ENCODE results near the gene ABCC9. TPM values are rescaled to one million over a fixed set of nuclear protein-coding genes. Genes with fewer than 3 reads are reported as not detected.

Gene ABCC9
- polyA plus RNA-seq, 1 experiment, result 2.7 TPM

DNA sequence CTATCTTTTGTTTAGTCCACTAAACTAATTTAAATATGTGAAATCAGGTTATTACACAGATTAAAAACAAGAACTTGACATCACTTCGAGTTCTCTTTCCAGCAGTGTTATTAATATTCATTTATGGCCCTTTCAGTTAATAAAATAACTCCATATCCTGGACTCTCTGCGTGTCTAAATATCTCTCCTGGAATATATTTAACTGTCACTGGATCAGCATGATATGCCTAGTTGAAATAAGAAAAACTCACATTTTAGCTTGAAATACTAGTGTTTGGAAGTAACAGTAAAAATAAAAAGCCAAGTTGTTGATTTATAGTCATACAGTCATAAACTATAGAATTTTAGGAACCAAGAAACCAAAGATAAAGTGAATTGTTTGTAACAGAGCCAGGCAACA is 45.6 kb downstream of the ABCC9 start:
- no peaks in the 10 kb centered on the region for H3K9me3 ChIP-seq (ENCODE audit: control insufficient read depth, insufficient read depth, low read length)
- H3K27me3 ChIP-seq (ENCODE audit: control insufficient read depth, insufficient read depth, low read length), result no peaks in the 10 kb centered on the region
- TF ChIP-seq, protein P1, sequence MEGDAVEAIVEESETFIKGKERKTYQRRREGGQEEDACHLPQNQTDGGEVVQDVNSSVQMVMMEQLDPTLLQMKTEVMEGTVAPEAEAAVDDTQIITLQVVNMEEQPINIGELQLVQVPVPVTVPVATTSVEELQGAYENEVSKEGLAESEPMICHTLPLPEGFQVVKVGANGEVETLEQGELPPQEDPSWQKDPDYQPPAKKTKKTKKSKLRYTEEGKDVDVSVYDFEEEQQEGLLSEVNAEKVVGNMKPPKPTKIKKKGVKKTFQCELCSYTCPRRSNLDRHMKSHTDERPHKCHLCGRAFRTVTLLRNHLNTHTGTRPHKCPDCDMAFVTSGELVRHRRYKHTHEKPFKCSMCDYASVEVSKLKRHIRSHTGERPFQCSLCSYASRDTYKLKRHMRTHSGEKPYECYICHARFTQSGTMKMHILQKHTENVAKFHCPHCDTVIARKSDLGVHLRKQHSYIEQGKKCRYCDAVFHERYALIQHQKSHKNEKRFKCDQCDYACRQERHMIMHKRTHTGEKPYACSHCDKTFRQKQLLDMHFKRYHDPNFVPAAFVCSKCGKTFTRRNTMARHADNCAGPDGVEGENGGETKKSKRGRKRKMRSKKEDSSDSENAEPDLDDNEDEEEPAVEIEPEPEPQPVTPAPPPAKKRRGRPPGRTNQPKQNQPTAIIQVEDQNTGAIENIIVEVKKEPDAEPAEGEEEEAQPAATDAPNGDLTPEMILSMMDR (IDR thresholded peaks at IDR 0.05; ENCODE audit: low read depth, low read length), result no peak
- no peak overlapping the region for H3K27ac ChIP-seq (ENCODE audit: low read depth, low read length)
- no peak overlapping the region for H3K4me3 ChIP-seq (ENCODE audit: low read depth, low read length)
- POLR2A ChIA-PET, result no interaction called here
- CTCF ChIA-PET, result no interaction called here
- DNase-seq (ENCODE audit: low read depth, low spot score), result no peak

DNA sequence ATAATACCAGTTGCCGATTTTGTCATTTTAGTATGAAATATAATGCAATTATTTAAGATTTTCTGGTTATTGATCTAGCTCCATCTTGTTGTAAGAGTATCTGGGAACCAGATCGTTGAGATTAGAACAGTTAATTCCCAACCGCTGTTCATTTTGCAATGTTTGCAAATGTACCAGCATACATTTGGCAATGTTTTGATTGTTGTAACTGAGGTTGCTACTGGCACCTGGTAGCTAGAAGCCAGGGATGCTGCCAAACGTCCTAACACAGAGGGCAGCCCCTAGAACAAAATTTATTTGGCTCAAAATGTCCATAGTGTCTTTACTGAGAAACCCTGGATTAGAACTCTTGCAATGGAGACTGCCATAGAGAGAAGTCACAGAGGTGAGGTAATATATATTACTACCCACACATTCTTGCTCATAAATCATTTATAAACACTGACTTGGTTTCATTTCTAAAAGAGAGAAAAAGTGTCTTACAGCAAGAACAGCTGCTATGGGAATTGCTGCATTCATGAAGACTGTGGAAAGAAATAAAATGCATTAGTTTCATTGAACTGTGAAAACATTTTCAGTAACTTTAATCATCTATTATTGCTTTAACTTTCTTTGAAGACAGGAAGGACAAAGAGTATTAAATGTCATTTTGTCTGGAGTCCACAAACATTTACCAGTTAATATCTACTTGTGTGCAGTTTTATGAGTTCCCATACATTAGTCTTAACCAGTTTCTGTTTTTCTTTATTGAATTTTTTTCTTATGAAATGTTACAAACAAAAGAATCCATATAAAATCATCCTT is 46.2 kb downstream of the ABCC9 start:
- TF ChIP-seq, protein P1 (IDR thresholded peaks at IDR 0.05; ENCODE audit: low read depth, low read length), result no peak
- ChIA-PET POLR2A (no interaction called here), CTCF (no interaction called here)
- DNase-seq (ENCODE audit: low read depth, low spot score), result no peak
- Histone ChIP-seq H3K27ac (ENCODE audit: low read depth, low read length) (no peak overlapping the region), H3K27me3 (ENCODE audit: control insufficient read depth, insufficient read depth, low read length) (no peaks in the 10 kb centered on the region), H3K4me3 (ENCODE audit: low read depth, low read length) (no peak overlapping the region), H3K9me3 (ENCODE audit: control insufficient read depth, insufficient read depth, low read length) (no peaks in the 10 kb centered on the region)

DNA sequence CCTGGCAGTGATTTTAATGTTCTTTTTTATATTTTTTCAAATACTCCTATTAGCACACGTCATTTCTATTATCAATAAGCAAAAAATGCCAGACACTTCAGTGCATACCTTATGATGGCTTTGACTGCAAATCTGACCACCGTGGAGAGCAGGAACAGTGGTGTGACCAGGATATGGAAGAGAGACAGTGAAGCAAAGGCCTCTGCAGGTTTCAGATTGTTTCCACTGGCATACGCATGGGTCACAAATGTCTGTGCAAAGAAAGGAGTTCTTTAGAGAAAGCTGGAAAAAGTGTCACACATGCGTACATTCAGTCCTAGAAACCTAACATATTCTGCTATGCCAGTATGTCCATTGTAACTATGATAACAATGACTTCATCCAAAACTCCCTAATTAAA is 47.3 kb downstream of the ABCC9 start:
- Histone ChIP-seq H3K27ac (ENCODE audit: low read depth, low read length) (no peak overlapping the region), H3K4me3 (ENCODE audit: low read depth, low read length) (no peak overlapping the region), H3K9me3 (ENCODE audit: control insufficient read depth, insufficient read depth, low read length) (no peaks in the 10 kb centered on the region), H3K27me3 (ENCODE audit: control insufficient read depth, insufficient read depth, low read length) (no peaks in the 10 kb centered on the region)
- TF ChIP-seq, protein P1 (IDR thresholded peaks at IDR 0.05; ENCODE audit: low read depth, low read length), result no peak
- ChIA-PET CTCF (no interaction called here), POLR2A (no interaction called here)
- DNase-seq (ENCODE audit: low read depth, low spot score), result no peak

DNA sequence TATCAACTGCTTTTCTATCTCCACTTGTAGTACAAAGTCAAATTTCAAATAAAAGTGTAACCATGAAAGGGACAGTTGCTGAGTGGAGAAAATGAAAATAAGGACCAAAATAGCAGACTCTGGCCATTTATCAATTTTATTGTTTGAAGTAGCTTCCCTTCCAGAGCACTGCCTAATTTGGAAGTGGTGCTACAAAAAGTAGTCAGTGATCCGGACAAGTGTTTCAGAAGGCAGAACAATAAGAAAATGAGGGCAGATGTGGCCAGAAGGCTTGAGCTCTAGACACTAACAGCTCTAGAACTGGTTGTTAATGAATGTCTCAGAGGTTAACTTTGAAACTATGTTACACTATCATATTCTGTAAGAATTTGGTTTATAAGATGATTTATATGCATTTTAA is 48.9 kb downstream of the ABCC9 start:
- ChIA-PET POLR2A (no interaction called here), CTCF (no interaction called here)
- Histone ChIP-seq H3K27me3 (ENCODE audit: control insufficient read depth, insufficient read depth, low read length) (no peaks in the 10 kb centered on the region), H3K9me3 (ENCODE audit: control insufficient read depth, insufficient read depth, low read length) (no peaks in the 10 kb centered on the region), H3K27ac (ENCODE audit: low read depth, low read length) (no peak overlapping the region), H3K4me3 (ENCODE audit: low read depth, low read length) (no peak overlapping the region)
- DNase-seq (ENCODE audit: low read depth, low spot score), result no peak
- TF ChIP-seq, protein P1 (IDR thresholded peaks at IDR 0.05; ENCODE audit: low read depth, low read length), result no peak

DNA sequence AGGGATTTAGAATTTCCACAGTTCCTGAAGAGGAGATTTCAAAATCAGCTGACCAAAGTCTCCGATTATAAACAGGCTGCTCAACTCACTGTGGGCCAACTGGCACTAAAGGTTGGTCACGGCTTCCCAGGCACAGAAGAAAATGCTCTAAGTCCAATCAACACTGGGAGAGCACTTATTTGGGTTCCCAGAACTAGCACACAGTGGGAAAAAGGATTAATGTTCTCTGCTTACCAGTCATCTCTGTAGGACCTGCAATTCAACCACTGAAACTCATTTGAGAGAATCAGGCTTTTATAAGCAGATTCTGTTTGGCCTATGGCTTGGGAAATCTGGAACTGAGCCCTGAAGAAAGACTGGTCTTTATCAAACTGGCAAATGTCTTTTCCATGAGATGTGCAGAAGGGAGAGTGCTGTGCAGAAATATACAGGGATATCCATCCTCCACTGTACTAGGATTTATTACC is 49.4 kb downstream of the ABCC9 start:
- Histone ChIP-seq H3K4me3 (ENCODE audit: low read depth, low read length) (no peak overlapping the region), H3K27ac (ENCODE audit: low read depth, low read length) (no peak overlapping the region), H3K9me3 (ENCODE audit: control insufficient read depth, insufficient read depth, low read length) (no peaks in the 10 kb centered on the region), H3K27me3 (ENCODE audit: control insufficient read depth, insufficient read depth, low read length) (no peaks in the 10 kb centered on the region)
- TF ChIP-seq, protein P1 (IDR thresholded peaks at IDR 0.05; ENCODE audit: low read depth, low read length), result no peak
- CTCF ChIA-PET, result no interaction called here
- no peak for DNase-seq (ENCODE audit: low read depth, low spot score)
- POLR2A ChIA-PET, result no interaction called here
